Calu3 (cell line): ENCODE measurements around the gene ASIC2. TPM values are rescaled to one million over a fixed set of nuclear protein-coding genes. Genes with fewer than 3 reads are reported as not detected.

Experiments
- BruUV-seq: library from RNA; stranded (reverse); fragments of 400-500 nt; replicated peaks from 2 replicates; lab custom pipeline; 2021; lab: Mats Ljungman, UMichigan
- CTCF ChIA-PET: fragments of 300-600 bp; sonication (Branson Sonifier 250); formaldehyde crosslinking; loops from one replicate; lab custom pipeline; 2022; ENCODE audit warnings: antibody characterized with exemption; lab: Charles Lee
- DNase-seq: peaks from one replicate; pipeline ENCODE4 v3.0.0; 2022
- H3K27ac Mint-ChIP-seq: one replicate; pipeline ENCODE4 v1.8.0; 2022; ENCODE audit warnings: mixed read lengths; ENCODE audit not compliant: unreplicated experiment
- H3K27me3 Mint-ChIP-seq: one replicate; pipeline ENCODE4 v1.8.0; 2022; ENCODE audit warnings: mixed read lengths; ENCODE audit not compliant: unreplicated experiment
- H3K36me3 Mint-ChIP-seq: one replicate; pipeline ENCODE4 v1.8.0; 2022; ENCODE audit warnings: mild to moderate bottlenecking, moderate library complexity, mixed read lengths; ENCODE audit not compliant: insufficient read depth, unreplicated experiment
- H3K4me1 Mint-ChIP-seq: one replicate; pipeline ENCODE4 v1.8.0; 2022; ENCODE audit warnings: mild to moderate bottlenecking, low read depth, mixed read lengths; ENCODE audit not compliant: unreplicated experiment
- H3K4me3 Mint-ChIP-seq: one replicate; pipeline ENCODE4 v1.8.0; 2022; ENCODE audit warnings: mild to moderate bottlenecking, low read depth, moderate library complexity, mixed read lengths; ENCODE audit not compliant: unreplicated experiment
- H3K9me3 Mint-ChIP-seq: one replicate; pipeline ENCODE4 v1.8.0; 2022; ENCODE audit warnings: low read depth, mixed read lengths; ENCODE audit not compliant: unreplicated experiment
- CTCF ChIP-seq: fragments of 200-600 bp; IDR thresholded peaks from one replicate; pipeline ENCODE4 v1.8.0; 2022; ENCODE audit warnings: antibody characterized with exemption; ENCODE audit not compliant: unreplicated experiment
- intact Hi-C: fragments of 100-400 bp; cut with micrococcal nuclease; formaldehyde crosslinking; loops from one replicate; pipeline ENCODE4 v1.10.0; 2022; ENCODE audit not compliant: unreplicated experiment
- total RNA-seq: library from RNA; stranded (reverse); gene quantifications from 2 replicates; pipeline ENCODE4 v1.2.3, GENCODE V29; 2022

The ASIC2 gene
- total RNA-seq, 1 experiment from 2014 or later: not detected

GRCh38 chr17:33200587-33200986, 92.5 kb downstream of the ASIC2 start:
- H3K9me3 Mint-ChIP-seq: no peaks in the 10 kb centered on the region
- no peaks in the 10 kb centered on the region for H3K4me1 Mint-ChIP-seq
- no peak for DNase-seq
- peaks cover 57% of the 10 kb centered on the region for H3K27me3 Mint-ChIP-seq
- no peaks in the 10 kb centered on the region for H3K36me3 Mint-ChIP-seq
- CTCF ChIA-PET: no interaction called here
- BruUV-seq: no TSS peak
- no peak overlapping the region for H3K27ac Mint-ChIP-seq
- TF ChIP-seq CTCF: no peak
- H3K4me3 Mint-ChIP-seq: no peak overlapping the region
- intact Hi-C loops: no loop called here

- no peaks in the 10 kb centered on the region for H3K4me1 Mint-ChIP-seq
- intact Hi-C loops: loop anchor here (10.0 kb wide), 1 partner anchor 125 kb away; no protein-coding TSS in a partner anchor
- peaks cover 54% of the 10 kb centered on the region for H3K27me3 Mint-ChIP-seq
- H3K4me3 Mint-ChIP-seq: no peak overlapping the region
- no peaks in the 10 kb centered on the region for H3K9me3 Mint-ChIP-seq
- CTCF ChIA-PET: no interaction called here
- H3K36me3 Mint-ChIP-seq: no peaks in the 10 kb centered on the region
- no peak for TF ChIP-seq CTCF
- no TSS peak for BruUV-seq
- no peak overlapping the region for H3K27ac Mint-ChIP-seq
- DNase-seq: no peak
Measured at GRCh38 chr17:33199571-33200510, 93.3 kb downstream of the ASIC2 start.

- CTCF ChIA-PET: no interaction called here
- H3K4me1 Mint-ChIP-seq: no peaks in the 10 kb centered on the region
- H3K9me3 Mint-ChIP-seq: no peaks in the 10 kb centered on the region
- no peak overlapping the region for H3K4me3 Mint-ChIP-seq
- no peak for DNase-seq
- peaks cover 54% of the 10 kb centered on the region for H3K27me3 Mint-ChIP-seq
- intact Hi-C loops: loop anchor here (10.0 kb wide), 1 partner anchor 126 kb away; no protein-coding TSS in a partner anchor
- no peak for TF ChIP-seq CTCF
- no peaks in the 10 kb centered on the region for H3K36me3 Mint-ChIP-seq
- no TSS peak for BruUV-seq
- H3K27ac Mint-ChIP-seq: no peak overlapping the region
Measured at GRCh38 chr17:33198954-33199353, 94.1 kb downstream of the ASIC2 start.

GRCh38 chr17:33197342-33197741, 95.8 kb downstream of the ASIC2 start:
- CTCF ChIA-PET: no interaction called here
- BruUV-seq: no TSS peak

More at GRCh38 chr17:33197342-33197741, 95.8 kb downstream of the ASIC2 start:
- H3K27ac Mint-ChIP-seq: no peak overlapping the region
- intact Hi-C loops: loop anchor here (10.0 kb wide), 1 partner anchor 127 kb away; no protein-coding TSS in a partner anchor
- no peak overlapping the region for H3K4me3 Mint-ChIP-seq
- no peaks in the 10 kb centered on the region for H3K9me3 Mint-ChIP-seq
- peaks cover 71% of the 10 kb centered on the region for H3K27me3 Mint-ChIP-seq
- no peaks in the 10 kb centered on the region for H3K4me1 Mint-ChIP-seq
- TF ChIP-seq CTCF: no peak
- H3K36me3 Mint-ChIP-seq: no peaks in the 10 kb centered on the region
- DNase-seq: no peak
